GM15510 (cell line): ENCODE data around the gene F8.

Experiments used
- POLR2A ChIP-seq: IDR thresholded peaks from 3 replicates; pipeline ENCODE4 v1.6.1; 2011; ENCODE audit warnings: borderline replicate concordance; ENCODE audit not compliant: insufficient read length; ENCODE audit errors: extremely low read depth

Gene F8

DNA sequence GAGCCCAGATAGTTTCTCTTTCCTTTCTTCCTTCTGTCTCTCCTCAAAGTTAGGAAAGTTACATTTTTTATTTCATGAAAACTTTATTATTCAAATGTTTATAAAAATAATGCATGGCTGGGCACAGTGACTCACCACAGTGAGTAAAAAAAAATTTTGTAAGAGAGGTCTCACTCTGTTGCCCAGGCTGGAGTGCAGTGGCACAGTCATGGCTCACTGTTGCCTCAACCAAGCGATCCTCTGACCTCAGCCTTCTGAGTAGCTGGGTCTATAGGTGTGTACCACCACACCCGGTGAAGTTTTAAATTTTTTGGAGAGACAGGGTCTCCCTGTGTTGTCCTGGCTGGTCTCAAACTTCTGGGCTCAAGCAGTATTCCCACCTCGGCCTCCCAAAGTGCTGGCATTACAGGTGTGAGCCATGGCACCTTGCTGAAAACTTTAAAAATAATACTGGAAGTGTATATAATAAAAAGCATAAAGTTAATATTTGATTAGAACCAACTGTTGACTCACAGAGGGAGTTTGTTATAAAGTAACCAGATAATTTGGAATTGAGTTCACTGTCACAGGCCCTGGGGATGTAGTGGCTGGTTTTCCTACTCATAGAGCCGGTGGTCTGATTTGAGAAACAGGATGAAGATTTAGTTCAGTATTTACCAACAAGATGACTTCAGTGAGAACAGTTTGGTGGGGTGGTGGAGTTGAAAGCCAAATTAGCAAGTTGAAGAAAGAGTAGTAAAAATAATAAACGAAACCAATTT is 30.4 kb upstream of the F8 start:
- no peak for TF ChIP-seq POLR2A

DNA sequence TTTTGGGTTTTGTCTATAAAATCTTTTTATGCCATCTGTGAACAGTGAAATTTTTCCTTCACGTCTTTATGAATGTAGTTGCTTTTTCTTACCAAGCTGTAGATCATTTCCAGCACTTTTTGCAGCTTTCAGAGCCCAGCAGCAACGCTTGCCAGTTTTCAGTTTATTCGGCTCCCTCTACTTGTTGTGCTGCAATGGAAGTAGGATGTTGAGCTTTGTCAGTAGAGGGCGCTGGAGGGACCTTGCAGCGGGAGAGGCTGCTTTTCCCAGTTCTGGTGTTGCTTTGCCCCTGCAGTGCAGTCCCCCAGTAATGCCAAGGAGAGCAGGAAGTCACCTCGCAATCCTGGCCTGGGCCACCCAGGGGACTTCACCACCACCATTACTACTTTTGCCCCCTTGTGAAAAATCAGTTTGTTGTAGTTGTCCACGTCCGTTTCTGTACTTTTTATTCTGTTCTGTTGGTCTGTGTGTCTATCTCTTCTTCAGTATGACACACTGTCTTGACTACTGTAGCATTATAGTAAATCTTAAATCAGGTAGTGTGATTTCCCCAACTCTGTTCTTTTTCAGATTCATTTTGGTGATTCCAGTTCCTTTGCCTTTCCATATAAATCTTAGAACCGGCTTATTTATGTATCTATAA is 26.6 kb upstream of the F8 start:
- no peak for TF ChIP-seq POLR2A

DNA sequence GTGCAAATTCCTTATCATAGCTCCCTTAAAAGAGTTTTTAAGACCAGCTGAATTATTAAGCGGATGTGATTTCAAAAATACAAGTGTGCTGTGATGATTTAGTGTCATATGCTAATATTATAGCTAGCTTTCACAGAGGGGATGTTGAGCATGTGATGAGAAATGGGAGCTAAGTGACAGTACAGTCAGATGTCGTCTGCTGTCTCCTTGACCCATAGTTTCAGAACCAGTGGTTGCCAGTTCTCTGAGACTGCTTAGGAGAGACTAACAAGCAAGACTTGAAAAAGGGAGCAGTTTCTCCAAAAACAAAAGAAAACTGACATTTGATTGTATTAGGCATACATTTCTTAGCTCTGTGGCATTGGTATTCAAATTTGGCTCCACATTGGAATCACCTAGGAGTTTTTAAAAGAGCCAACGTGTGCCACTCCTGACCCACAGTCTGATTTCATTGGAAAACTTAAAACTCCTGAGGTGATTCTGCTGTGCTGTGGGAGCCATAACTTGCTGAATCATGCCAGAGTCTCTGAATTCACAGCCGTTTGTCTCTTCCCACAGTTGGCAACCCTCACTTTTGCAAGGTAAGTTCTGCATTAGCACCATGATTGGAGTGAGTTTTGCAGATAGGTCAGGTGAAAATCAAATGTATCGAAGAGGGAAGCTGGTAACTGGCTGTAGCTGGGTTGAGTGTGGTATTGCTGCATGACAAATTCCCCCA is 24.4 kb upstream of the F8 start:
- TF ChIP-seq POLR2A: no peak

DNA sequence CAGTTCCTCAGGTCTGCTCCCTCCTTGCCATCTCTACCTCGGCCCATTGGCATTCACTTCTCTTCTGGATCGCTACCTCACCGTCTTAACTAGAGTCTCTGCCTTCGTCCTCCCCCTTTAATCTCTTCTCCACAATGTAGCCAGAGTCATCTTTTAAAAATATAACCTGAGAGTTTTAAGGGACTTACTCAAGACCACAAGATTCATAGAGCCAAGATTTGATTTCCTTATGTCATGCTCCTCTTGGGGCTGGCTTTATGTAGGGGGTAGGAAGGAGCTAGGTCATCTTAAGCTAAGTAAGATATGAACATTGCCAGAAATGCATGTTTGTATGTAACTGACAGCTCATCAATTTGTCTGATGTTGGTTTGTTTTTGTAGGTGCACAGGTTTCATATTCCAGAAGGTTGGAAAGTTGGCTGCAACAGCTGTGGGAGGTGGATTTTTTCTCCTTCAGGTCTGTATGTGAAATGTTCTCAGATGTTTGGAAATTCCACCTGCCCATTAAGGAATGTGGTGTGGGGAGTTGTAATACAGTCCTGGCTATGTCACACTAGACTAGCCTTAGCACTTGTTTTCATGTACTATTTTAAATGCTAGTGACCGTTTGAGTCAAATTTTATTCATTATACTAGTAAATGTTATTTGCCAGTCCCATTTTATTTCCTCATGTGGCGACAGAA is 23.7 kb upstream of the F8 start:
- TF ChIP-seq POLR2A: no peak

DNA sequence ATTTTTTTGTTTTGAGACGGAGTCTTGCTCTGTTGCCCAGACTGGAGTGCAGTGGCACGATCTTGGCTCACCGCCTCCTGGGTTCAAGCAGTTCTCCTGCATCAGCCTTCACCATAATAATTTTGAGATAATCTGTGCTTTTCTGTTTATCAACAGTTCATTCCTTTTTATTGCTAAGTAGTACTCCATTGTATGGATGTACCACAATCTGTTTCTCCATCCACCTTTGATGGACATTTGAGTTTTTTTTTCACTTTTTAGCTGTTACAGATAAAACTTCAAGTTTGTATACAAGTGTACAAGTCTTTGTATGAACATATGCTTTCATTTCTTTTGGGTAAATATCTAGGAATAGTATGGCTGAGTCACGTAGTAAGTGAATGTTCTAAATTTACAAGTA is 13.2 kb upstream of the F8 start:
- TF ChIP-seq POLR2A: no peak

DNA sequence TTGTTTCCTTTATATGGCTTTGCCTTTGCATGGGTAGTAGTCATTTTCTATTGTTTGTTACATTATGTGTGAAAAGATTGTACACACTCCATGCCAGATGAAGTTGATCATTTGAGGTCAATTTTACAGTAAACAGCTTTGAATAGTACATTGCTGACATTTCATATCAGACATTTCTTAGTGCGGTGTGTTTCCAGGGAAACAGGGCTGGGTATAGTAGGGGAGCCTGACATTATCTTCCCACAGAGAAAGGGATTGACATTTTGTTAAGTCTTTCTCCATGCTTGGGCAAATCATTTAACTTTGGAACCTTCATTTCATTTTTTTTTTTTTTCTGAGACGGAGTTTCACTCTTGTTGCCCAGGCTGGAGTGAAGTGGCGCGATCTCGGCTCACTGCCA is 9.1 kb upstream of the F8 start:
- no peak for TF ChIP-seq POLR2A

DNA sequence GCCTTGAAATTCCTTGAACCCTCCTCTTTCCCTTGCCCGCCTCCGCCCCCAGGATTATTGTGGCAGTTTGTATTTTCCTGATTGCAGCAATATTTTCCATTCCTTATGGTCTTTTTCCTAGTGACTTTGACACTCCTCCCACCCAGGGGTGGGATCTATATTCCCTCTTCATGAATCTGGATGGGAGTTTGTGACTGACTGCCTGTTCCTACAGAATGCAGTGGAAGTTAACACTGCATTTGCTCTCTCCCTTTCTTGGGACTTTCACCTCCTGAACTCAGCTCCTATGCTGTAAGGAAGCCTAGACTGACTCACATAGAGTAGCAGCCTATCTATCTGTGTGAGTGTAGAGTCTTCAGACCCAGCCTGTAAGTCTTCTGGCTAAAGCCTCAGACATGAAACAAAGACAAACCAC is 6.4 kb upstream of the F8 start:
- TF ChIP-seq POLR2A: no peak

DNA sequence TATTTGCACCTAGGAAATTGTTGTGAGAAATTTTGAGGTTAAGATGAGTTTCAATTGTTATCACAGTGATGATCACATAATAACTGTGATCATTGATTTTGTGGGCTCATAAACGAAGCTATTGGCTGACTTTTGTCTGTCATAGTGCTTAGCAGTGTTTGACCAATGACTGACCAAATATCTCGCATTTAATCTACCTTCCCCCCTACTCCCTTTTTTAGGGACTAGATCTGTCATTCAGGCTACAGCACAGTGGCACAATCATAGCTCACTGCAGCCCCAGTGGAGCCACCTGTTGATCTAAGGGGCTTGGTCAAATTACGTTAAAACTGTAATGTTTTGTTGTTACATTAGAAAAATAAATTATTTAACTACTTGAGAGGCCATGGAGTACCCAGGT is 5.6 kb upstream of the F8 start:
- TF ChIP-seq POLR2A: no peak

DNA sequence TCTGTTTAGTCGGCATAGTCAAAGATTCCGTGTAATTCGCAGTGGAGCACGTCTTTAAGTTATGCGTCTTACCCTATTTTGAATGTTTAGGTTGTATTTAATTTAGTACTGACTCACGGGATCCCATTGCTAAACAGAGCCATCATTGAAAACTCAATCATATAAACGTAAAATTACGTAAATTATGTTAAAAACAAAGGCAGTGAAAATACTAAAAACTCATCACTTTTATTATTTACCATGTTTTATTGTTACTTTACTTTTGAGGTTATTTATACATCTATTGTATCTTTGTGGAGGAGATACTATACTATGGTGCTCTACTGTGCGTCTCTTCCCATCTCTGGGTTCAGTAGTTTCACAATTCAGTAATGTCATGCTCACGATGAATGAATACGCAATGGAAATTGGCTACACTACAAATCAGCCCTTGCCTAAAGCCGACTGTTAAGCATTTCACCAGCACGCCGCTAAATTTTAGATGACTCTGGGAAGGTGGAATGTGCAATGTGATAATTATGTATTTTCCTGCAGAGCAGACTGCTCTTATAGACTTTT is 5.1 kb upstream of the F8 start:
- no peak for TF ChIP-seq POLR2A

DNA sequence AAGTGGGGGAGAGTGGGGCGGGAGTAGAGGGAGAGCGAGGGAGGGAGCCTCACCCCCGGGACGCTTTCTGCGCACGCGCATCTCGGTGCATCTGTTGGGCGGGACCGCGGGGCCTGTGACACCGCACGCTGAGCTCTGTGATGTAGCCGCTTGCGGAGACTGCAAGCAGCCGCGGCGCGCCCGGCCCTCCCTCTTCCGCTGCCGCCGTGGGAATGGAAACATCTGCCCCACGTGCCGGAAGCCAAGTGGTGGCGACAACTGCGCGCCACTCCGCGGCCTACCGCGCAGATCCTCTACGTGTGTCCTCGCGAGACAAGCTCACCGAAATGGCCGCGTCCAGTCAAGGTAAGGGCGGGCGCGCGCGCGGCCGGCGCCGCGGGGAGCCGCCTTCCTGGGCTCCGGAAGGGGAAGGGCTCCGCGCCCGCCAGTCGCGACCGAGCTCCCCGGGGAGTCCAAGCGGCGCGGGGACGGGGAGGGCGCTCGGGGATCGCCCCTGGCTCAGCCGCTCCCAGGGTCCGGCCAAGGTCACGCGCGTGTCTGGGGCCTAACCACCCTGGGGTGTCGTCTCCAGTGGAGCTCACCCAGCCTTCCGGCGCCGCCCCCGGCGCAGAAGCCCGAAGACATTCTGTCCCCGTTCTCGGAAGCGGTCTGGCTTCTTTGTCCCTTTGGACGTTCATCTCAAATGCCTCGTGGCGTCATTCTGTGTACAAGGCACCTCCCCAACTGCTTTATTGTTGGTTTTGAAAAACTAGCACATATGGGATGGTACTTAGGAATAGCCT is 4.4 kb upstream of the F8 start, which contains the start of gene FUNDC2:
FUNDC2 (plus strand) TSS at position 118 of the 782 bp plus-strand sequence; CDS start at position 213, 95 bp downstream.
- TF ChIP-seq POLR2A: peak; percentile 64

DNA sequence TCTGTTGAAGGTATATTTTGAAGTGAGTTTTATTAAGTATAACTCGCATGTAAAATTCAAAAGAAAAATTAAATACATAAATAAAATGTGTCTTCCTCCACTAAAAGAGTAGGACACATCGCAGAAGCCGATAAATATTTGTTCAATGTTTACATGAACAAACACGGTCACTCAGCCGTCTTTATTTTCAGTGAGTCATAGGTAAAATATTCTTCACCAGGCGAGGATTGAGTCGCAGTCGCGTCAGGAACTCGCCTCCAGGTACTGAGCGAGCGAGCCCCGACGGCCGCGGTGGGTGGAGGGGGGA is 3.9 kb upstream of the F8 start:
- no peak for TF ChIP-seq POLR2A

DNA sequence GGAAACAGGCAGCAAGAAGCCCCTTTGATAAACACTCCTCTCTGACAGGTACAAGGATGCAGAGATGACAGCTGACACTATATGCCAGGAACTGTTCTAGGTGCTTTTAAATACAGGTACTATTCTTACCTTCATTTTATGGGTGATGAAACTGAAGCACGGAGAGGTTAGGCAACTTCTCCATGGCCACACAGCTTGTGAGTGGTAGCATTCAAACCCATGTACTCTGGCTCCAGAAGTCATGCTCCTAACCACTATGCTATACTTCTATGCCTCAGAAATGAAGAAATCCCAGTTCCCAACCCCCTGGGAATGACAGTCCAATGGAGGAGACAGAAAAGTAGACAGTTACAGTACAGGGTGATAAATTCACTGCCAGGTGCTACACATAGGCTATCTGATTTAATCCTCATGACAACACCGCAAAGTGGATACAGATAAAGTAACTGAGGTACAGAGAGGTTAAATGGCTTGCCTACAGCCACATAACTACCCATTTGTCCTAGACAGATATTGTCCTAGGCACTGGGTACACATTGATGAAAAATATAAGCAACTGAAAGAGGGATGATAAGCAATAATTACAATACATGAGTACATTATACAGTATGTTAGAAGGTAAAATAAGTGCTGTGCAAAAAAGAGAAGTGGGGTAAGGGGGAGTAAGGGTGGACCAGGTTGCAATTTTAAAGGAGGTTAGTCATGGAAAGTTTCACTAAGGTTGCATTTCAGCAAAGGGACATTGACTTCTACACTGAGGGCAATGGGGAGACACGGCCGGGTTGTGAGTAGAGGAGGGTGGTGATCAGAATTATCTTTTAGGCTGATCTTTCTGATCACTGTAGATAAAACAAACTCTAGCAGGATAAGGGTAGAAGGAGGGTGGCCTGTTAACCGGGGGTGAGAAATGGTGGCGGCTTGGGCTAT is 1.6 kb upstream of the F8 start:
- no peak for TF ChIP-seq POLR2A

DNA sequence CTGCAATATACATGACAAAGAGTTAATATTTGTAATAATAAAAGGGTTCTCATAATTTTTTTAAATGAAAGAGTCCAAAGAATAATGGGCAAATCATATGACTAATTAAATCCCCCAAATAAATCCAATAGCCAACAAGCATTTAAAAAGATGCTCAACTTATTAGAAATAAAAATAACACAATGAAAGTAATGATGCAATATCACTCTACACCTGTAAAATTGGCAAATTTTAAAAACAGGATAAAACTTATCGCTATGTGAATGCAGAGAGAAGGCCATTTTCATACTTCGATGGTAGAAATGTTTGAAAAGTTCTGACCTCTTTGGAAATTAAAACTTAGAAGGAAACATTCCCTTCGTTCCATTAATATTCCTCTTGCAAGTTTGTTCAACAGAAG is 1.9 kb downstream of the F8 start:
- TF ChIP-seq POLR2A: no peak
